Left ventricle myocardium inferior (tissue), 1 donor: ENCODE measurements around the gene COL15A1. TPM values are rescaled to one million over a fixed set of nuclear protein-coding genes. Genes with fewer than 3 reads are reported as not detected.

ENCODE experiments used
- DNase-seq: peaks from one replicate; pipeline ENCODE4 v3.0.0-alpha.2; 2020
- H3K27ac ChIP-seq: fragments of 200-600 bp; replicated peaks from 2 replicates; pipeline ENCODE4 v1.8.0; 2021
- H3K27me3 ChIP-seq: fragments of 200-600 bp; 2 replicates; pipeline ENCODE4 v1.8.0; 2021; ENCODE audit warnings: low read depth
- H3K36me3 ChIP-seq: fragments of 200-600 bp; 2 replicates; pipeline ENCODE4 v1.8.0; 2021
- H3K4me1 ChIP-seq: fragments of 200-600 bp; 2 replicates; pipeline ENCODE4 v1.8.0; 2021
- H3K4me3 ChIP-seq: fragments of 200-600 bp; 2 replicates; pipeline ENCODE4 v1.8.0; 2021; ENCODE audit warnings: mild to moderate bottlenecking, moderate library complexity
- H3K9me3 ChIP-seq: fragments of 200-600 bp; replicated peaks from 2 replicates; pipeline ENCODE4 v1.8.0; 2021
- intact Hi-C: fragments of 100-400 bp; cut with micrococcal nuclease; formaldehyde crosslinking; loops from one replicate; pipeline ENCODE4 v1.11.0; 2022
- total RNA-seq: library from RNA; stranded (reverse); fragmentation: NEBNext Ultra II Directional; extraction: Animal tissue kit (Norgen Biotek cat#: 25700); gene quantifications from one replicate; pipeline ENCODE4 v1.2.1, GENCODE V29; 2021
- TF ChIP-seq, protein P1 (sequence below): fragments of 200-600 bp; IDR thresholded peaks from 2 replicates; pipeline ENCODE4 v1.8.0; 2021; ENCODE audit warnings: antibody characterized with exemption, mild to moderate bottlenecking, borderline replicate concordance
- donor health status: DM: no; HTN: yes; CAD: no; lungs with severe emphysema.

COL15A1 gene
- total RNA-seq, 1 donor from 2014 or later = 45.4 TPM

DNA sequence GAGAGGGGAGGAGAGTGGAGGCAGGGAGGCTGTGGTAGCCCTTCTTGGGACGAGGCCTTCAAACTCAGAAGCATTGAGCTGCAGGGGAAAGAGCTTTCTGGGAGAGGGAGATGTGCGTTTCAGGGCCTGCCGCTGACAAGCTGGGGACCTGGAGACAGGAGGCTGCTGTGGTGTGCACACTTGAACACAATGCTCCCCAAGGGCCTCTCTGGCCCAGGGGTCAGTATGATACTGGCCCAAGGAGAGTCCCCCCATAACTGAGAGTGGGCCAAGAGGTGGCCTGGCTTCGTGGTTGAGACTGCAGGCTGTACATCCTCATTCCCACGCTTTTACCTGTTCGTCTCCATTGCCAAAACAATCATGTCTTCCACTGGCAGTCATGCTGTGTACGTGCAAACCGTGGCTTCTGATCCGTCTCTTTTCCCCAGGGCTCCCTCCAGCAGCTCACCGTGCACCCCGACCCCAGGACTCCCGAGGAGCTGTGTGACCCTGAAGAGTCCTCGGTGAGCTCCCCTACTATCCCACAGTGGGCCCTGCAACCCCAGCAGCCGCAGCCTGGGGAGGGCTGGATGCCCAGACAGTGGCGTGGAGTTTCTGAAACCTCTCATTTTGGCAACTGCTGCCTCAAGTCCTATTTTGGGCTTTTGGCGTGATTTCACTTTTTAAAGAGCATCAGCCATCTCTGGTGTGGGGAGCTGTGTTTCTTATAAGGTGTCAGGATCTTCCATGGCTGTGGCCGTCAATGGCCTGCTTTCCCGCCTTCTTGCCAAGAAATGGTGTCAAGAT is 43.4 kb downstream of the COL15A1 start:
- peaks cover 13% of the 10 kb centered on the region for H3K36me3 ChIP-seq
- TF ChIP-seq, protein P1, sequence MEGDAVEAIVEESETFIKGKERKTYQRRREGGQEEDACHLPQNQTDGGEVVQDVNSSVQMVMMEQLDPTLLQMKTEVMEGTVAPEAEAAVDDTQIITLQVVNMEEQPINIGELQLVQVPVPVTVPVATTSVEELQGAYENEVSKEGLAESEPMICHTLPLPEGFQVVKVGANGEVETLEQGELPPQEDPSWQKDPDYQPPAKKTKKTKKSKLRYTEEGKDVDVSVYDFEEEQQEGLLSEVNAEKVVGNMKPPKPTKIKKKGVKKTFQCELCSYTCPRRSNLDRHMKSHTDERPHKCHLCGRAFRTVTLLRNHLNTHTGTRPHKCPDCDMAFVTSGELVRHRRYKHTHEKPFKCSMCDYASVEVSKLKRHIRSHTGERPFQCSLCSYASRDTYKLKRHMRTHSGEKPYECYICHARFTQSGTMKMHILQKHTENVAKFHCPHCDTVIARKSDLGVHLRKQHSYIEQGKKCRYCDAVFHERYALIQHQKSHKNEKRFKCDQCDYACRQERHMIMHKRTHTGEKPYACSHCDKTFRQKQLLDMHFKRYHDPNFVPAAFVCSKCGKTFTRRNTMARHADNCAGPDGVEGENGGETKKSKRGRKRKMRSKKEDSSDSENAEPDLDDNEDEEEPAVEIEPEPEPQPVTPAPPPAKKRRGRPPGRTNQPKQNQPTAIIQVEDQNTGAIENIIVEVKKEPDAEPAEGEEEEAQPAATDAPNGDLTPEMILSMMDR = no peak
- H3K27ac ChIP-seq = peak overlapping the region; percentile 79
- no peaks in the 10 kb centered on the region for H3K27me3 ChIP-seq
- no peak overlapping the region for H3K4me3 ChIP-seq
- intact Hi-C loops = no loop called here
- peaks cover 75% of the 10 kb centered on the region for H3K4me1 ChIP-seq
- H3K9me3 ChIP-seq = no peaks in the 10 kb centered on the region
- DNase-seq = no peak

DNA sequence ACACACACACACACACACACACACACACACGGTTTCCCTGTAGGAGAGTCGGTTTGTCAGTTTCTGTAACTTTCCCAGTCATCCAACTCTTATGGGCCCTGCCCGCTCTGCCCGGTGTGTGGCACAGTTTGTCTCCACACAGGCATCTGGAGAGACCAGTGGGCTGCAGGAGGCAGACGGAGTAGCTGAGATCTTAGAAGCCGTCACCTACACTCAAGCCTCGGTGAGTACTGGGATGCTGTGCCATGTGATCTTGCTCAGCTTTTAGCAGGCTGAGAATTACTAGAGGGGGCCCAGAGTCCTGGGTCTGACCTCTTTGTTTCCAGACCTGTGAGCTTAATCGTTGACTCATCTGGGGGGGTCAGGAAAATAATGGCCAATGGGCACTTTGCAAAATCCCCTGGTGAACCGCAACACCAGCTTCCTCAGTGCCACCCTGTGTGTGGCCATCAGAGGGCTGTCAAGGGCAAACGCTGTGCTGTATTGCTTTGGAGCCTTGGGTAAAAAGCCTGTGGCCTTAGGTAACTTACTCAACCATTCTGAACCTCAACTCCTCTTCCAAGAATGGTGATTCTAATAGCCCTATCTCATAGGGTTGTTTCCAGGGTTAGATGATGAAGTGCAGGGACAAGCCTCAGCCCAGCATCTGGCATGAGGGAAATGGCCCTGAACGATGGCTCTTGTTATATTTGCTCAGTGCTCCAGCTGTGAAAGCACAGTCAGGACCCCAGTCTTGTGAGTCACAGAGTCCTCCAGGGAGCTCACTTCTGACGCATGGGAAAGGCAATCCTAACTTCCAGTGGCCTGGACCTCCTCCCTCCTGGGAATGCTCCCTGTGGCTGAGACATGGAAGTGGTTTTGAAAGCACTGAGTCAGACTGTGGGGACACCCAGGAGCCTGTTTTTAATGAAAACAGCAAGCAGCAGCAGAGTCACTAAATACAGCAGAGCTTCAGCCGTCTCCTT is 45.6 kb downstream of the COL15A1 start:
- Histone ChIP-seq H3K9me3 (no peaks in the 10 kb centered on the region), H3K4me3 (no peak overlapping the region), H3K27ac (peak overlapping the region; percentile 79), H3K4me1 (peaks cover 78% of the 10 kb centered on the region), H3K27me3 (no peaks in the 10 kb centered on the region), H3K36me3 (peaks cover 18% of the 10 kb centered on the region)
- TF ChIP-seq, protein P1 = peak; percentile 22
- intact Hi-C loops = no loop called here
- peak; percentile 79 for DNase-seq

- Histone ChIP-seq H3K9me3 (no peaks in the 10 kb centered on the region), H3K4me3 (no peak overlapping the region), H3K36me3 (peaks cover 18% of the 10 kb centered on the region), H3K4me1 (peaks cover 86% of the 10 kb centered on the region), H3K27me3 (no peaks in the 10 kb centered on the region), H3K27ac (peak overlapping the region; percentile 79)
- intact Hi-C loops = no loop called here
- TF ChIP-seq, protein P1 = no peak
- DNase-seq = no peak
These were observed 46.6 kb downstream of the COL15A1 start for GRCh38 chr9:98990181-98990870.

DNA sequence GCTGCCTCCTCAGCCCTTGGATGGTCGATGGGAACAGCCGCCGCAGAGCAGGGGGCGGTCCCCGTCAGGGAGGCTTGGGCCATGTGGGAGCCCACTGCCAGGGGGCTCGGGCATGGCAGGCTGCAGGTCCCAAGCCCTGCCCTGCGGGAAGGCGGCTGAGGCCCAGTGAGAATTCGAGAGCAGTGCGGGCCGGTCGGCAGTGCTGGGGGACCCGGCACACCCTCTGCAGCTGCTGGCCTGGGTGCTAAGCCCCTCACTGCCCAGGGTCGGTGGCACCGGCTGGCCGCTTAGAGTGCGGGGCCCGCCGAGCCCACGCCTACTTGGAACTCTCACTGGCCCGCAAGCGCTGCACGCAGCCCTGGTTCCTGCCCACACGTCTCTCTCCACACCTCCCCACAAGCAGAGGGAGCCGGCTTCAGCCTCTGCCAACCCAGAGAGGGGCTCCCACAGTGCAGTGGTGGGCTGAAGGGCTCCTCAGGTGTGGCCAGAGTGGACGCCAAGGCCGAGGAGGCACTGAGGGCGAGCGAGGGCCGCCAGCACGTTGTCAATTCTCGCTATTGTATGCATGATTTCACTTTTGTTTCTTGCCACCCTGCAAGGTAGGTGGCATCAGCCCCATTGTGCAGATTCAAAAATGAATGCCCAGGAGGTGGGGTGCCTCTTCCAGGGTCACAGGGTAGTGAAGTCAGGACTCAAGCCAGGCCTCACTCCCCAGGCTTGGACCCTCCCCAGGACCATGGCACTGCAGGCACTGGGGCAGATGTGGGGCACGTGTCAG is 48.6 kb downstream of the COL15A1 start:
- peaks cover 14% of the 10 kb centered on the region for H3K36me3 ChIP-seq
- no peaks in the 10 kb centered on the region for H3K9me3 ChIP-seq
- DNase-seq = no peak
- no peaks in the 10 kb centered on the region for H3K27me3 ChIP-seq
- intact Hi-C loops = no loop called here
- TF ChIP-seq, protein P1 = no peak
- H3K4me3 ChIP-seq = no peak overlapping the region
- peaks cover 86% of the 10 kb centered on the region for H3K4me1 ChIP-seq
- peak overlapping the region; percentile 90 for H3K27ac ChIP-seq
